PC-3 (cell line): ENCODE results near the gene SLC7A6OS. TPM values are rescaled to one million over a fixed set of nuclear protein-coding genes. Genes with fewer than 3 reads are reported as not detected.

ENCODE experiments used
- ATAC-seq: fragments of 200-7000 bp; cut with Tn5 transposase; 2 replicates; pipeline ENCODE4 v1.9.1; 2020; ENCODE audit warnings: mild to moderate bottlenecking, moderate library complexity
- BruUV-seq: library from RNA; stranded (reverse); fragments of 400-500 nt; replicated peaks from 2 replicates; lab custom pipeline; 2021; lab: Mats Ljungman, UMichigan
- CTCF ChIA-PET: fragments of 300-600 bp; sonication (Branson Sonifier 250); formaldehyde crosslinking; loops from one replicate; lab custom pipeline; 2022; ENCODE audit warnings: antibody characterized with exemption; lab: Charles Lee
- POLR2A ChIA-PET: fragments of 300-600 bp; sonication (Branson Sonifier 250); formaldehyde crosslinking; loops from one replicate; lab custom pipeline; 2022; ENCODE audit warnings: antibody characterized with exemption; ENCODE audit not compliant: unreplicated experiment; lab: Charles Lee
- DNase-seq: peaks from one replicate; pipeline ENCODE4 v3.0.0-alpha.2; 2015
- H2AFZ ChIP-seq: fragments of 300-600 bp; sonication (generic); 2 replicates; pipeline ENCODE4 v1.6.0; 2016; ENCODE audit warnings: antibody characterized with exemption, low read length
- H3F3A ChIP-seq: fragments of 300-600 bp; sonication (generic); one replicate; pipeline ENCODE4 v1.6.0; 2017; ENCODE audit warnings: antibody characterized with exemption, low read length, control low read depth, mild to moderate bottlenecking; ENCODE audit not compliant: unreplicated experiment
- H3K27ac ChIP-seq: fragments of 300-600 bp; sonication (generic); 2 replicates; pipeline ENCODE4 v1.5.1; 2016; ENCODE audit warnings: mild to moderate bottlenecking, low read length
- H3K27me3 ChIP-seq: fragments of 300-600 bp; sonication (generic); 2 replicates; pipeline ENCODE4 v1.6.1; 2016; ENCODE audit warnings: low read length, mixed read lengths
- H3K36me3 ChIP-seq: fragments of 300-600 bp; sonication (generic); 2 replicates; pipeline ENCODE4 v1.6.1; 2016; ENCODE audit warnings: low read depth, mixed run types, low read length, mixed read lengths
- H3K4me1 ChIP-seq: fragments of 300-600 bp; sonication (generic); 2 replicates; pipeline ENCODE4 v1.5.1; 2016; ENCODE audit warnings: low read length; ENCODE audit not compliant: insufficient read depth
- H3K4me2 ChIP-seq: fragments of 300-600 bp; sonication (generic); 2 replicates; pipeline ENCODE4 v1.6.0; 2016; ENCODE audit warnings: low read length
- H3K4me3 ChIP-seq: fragments of 300-600 bp; sonication (generic); 2 replicates; pipeline ENCODE4 v1.5.1; 2016; ENCODE audit warnings: mild to moderate bottlenecking, low read length, mixed read lengths
- H3K79me2 ChIP-seq: fragments of 300-600 bp; sonication (generic); 2 replicates; pipeline ENCODE4 v1.6.1; 2017; ENCODE audit warnings: low read length, mixed read lengths
- H3K9ac ChIP-seq: fragments of 300-600 bp; sonication (generic); 2 replicates; pipeline ENCODE4 v1.6.0; 2016; ENCODE audit warnings: mild to moderate bottlenecking, low read length
- H3K9me2 ChIP-seq: fragments of 300-600 bp; sonication (generic); replicated peaks from 2 replicates; pipeline ENCODE4 v1.6.1; 2016; ENCODE audit warnings: mixed run types, low read length, mixed read lengths
- H3K9me3 ChIP-seq: fragments of 300-600 bp; sonication (generic); 2 replicates; pipeline ENCODE4 v1.6.1; 2016; ENCODE audit warnings: low read length, mixed read lengths
- H4K20me1 ChIP-seq: fragments of 300-600 bp; sonication (generic); 2 replicates; pipeline ENCODE4 v1.6.1; 2016; ENCODE audit warnings: low read length, mixed read lengths
- EZH2 ChIP-seq: fragments of 300-600 bp; sonication (generic); IDR thresholded peaks from one replicate; pipeline ENCODE4 v1.6.1; 2017; ENCODE audit warnings: antibody characterized with exemption, mild to moderate bottlenecking, low read length; ENCODE audit not compliant: unreplicated experiment
- EZH2phosphoT487 ChIP-seq: fragments of 300-600 bp; sonication (generic); IDR thresholded peaks from 2 replicates; pipeline ENCODE4 v1.6.1; 2018; ENCODE audit warnings: mild to moderate bottlenecking, antibody characterized with exemption, low read length, borderline replicate concordance
- intact Hi-C: fragments of 100-400 bp; cut with micrococcal nuclease; formaldehyde crosslinking; loops from 2 replicates; pipeline ENCODE4 v1.9.0; 2023
- total RNA-seq: library from RNA; depleted of rRNA; stranded (reverse); fragments of >200 nt; gene quantifications from 2 replicates; pipeline ENCODE4 v1.2.3, GENCODE V29; 2014
- TF ChIP-seq, protein P1 (sequence below): fragments of 300-600 bp; sonication (generic); conservative IDR thresholded peaks from 2 replicates; pipeline ENCODE4 v1.5.1; 2017; ENCODE audit warnings: antibody characterized with exemption, low read depth, mild to moderate bottlenecking, low read length

The SLC7A6OS gene
- total RNA-seq, 1 experiment from 2014 or later = 12.6 TPM

DNA sequence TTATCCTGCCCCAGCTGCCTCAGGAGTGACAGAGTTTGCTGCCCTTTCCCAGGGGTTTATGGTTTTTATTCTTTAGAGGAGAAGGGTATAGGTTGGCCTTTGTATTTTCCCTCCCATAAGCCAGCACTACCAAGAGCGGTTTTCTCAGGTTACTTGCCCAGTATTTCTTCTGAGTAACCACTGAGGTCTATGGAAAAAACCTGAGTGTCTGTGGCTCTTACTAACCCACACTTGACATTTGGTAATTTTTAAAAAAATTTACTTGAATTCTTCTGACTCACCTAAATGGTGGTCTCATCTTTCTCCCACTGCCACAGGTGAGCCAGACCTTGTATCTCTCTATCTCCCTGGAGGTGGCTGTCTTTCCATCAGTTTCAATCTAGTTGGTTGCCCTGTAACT, 40.4 kb downstream of the SLC7A6OS start:
- Histone ChIP-seq H3K4me3 (no peak overlapping the region), H3K27me3 (no peaks in the 10 kb centered on the region), H3K4me2 (no peak overlapping the region), H3K36me3 (no peaks in the 10 kb centered on the region; the same call in 1 of the 2 replicates), H3F3A (no peaks in the 10 kb centered on the region), H2AFZ (no peak overlapping the region), H3K9me3 (no peaks in the 10 kb centered on the region), H3K79me2 (peaks cover 85% of the 10 kb centered on the region), H3K4me1 (peaks cover 7% of the 10 kb centered on the region; the same call in 1 of the 2 replicates), H3K9me2 (no peaks in the 10 kb centered on the region), H4K20me1 (no peaks in the 10 kb centered on the region), H3K27ac (no peak overlapping the region), H3K9ac (no peak overlapping the region)
- no peak for TF ChIP-seq EZH2
- no peak for TF ChIP-seq EZH2phosphoT487
- TF ChIP-seq, protein P1, sequence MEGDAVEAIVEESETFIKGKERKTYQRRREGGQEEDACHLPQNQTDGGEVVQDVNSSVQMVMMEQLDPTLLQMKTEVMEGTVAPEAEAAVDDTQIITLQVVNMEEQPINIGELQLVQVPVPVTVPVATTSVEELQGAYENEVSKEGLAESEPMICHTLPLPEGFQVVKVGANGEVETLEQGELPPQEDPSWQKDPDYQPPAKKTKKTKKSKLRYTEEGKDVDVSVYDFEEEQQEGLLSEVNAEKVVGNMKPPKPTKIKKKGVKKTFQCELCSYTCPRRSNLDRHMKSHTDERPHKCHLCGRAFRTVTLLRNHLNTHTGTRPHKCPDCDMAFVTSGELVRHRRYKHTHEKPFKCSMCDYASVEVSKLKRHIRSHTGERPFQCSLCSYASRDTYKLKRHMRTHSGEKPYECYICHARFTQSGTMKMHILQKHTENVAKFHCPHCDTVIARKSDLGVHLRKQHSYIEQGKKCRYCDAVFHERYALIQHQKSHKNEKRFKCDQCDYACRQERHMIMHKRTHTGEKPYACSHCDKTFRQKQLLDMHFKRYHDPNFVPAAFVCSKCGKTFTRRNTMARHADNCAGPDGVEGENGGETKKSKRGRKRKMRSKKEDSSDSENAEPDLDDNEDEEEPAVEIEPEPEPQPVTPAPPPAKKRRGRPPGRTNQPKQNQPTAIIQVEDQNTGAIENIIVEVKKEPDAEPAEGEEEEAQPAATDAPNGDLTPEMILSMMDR = no peak
- ChIA-PET CTCF (no interaction called here), POLR2A (no interaction called here)
- DNase-seq = no peak
- ATAC-seq = no peak
- BruUV-seq = no TSS peak
- intact Hi-C loops = no loop called here

- intact Hi-C loops = no loop called here
- ATAC-seq (no peak), DNase-seq (no peak)
- no TSS peak for BruUV-seq
- Histone ChIP-seq H2AFZ (no peak overlapping the region), H3K27ac (no peak overlapping the region), H3K9me3 (no peaks in the 10 kb centered on the region), H3K36me3 (no peaks in the 10 kb centered on the region; the same call in 1 of the 2 replicates), H3K9ac (no peak overlapping the region), H3K4me2 (no peak overlapping the region), H3K4me1 (peaks cover 7% of the 10 kb centered on the region; the same call in 1 of the 2 replicates), H3F3A (no peaks in the 10 kb centered on the region), H3K4me3 (no peak overlapping the region), H3K27me3 (no peaks in the 10 kb centered on the region), H3K79me2 (peaks cover 91% of the 10 kb centered on the region), H4K20me1 (no peaks in the 10 kb centered on the region), H3K9me2 (no peaks in the 10 kb centered on the region)
- POLR2A ChIA-PET = no interaction called here
- TF ChIP-seq, protein P1 = no peak
- no peak for TF ChIP-seq EZH2phosphoT487
- no peak for TF ChIP-seq EZH2
- CTCF ChIA-PET = no interaction called here
Measured at GRCh38 chr16:68269793-68270192, 41.0 kb downstream of the SLC7A6OS start.

- no TSS peak for BruUV-seq
- H3K4me2 ChIP-seq = no peak overlapping the region
- CTCF ChIA-PET = no interaction called here
- H3K4me3 ChIP-seq = no peak overlapping the region
- no peaks in the 10 kb centered on the region for H3K36me3 ChIP-seq
- DNase-seq (no peak), ATAC-seq (no peak)
- POLR2A ChIA-PET = no interaction called here
- no peaks in the 10 kb centered on the region for H3F3A ChIP-seq
- no peaks in the 10 kb centered on the region for H3K9me3 ChIP-seq
- H3K79me2 ChIP-seq = peaks cover 83% of the 10 kb centered on the region
- no peaks in the 10 kb centered on the region for H3K27me3 ChIP-seq
- H3K27ac ChIP-seq = no peak overlapping the region
- TF ChIP-seq EZH2 (no peak), EZH2phosphoT487 (no peak)
- TF ChIP-seq, protein P1 = no peak
- H3K9ac ChIP-seq = no peak overlapping the region
- intact Hi-C loops = no loop called here
- no peaks in the 10 kb centered on the region for H4K20me1 ChIP-seq
- H2AFZ ChIP-seq = no peak overlapping the region
- H3K9me2 ChIP-seq = no peaks in the 10 kb centered on the region
- H3K4me1 ChIP-seq = peaks cover 14% of the 10 kb centered on the region; the same call in 1 of the 2 replicates
Measured at GRCh38 chr16:68267612-68268405, 42.9 kb downstream of the SLC7A6OS start.
